ENCODE results near the gene CCDC24. TPM values are rescaled to one million over a fixed set of nuclear protein-coding genes. Genes with fewer than 3 reads are reported as not detected.

Gene CCDC24
- total and polyA plus RNA-seq, 5 donors from 2014 or later = 0.18 to 1.8 (median 0.74) TPM

Other genes with a start within 250 kb of the CCDC24 start
- 1.5 TPM for gene ARTN, start 57.8 kb upstream of the CCDC24 start, total RNA-seq
- not detected for gene ARTN, start 57.8 kb upstream of the CCDC24 start, polyA plus RNA-seq
- 12.6 TPM for gene IPO13, start 44.6 kb upstream of the CCDC24 start, total RNA-seq
- gene IPO13, start 44.6 kb upstream of the CCDC24 start, polyA plus RNA-seq = 10 to 100 TPM in 2 of 4 donors, 1 to 10 TPM in 2; 9.4 to 11.6 (median 10.1) TPM
- 17.9 TPM for gene DPH2, start 21.6 kb upstream of the CCDC24 start, total RNA-seq
- 10 to 100 TPM; 17.2 to 25.0 (median 21.0) TPM for gene DPH2, start 21.6 kb upstream of the CCDC24 start, polyA plus RNA-seq
- gene ATP6V0B, start 16.6 kb upstream of the CCDC24 start, total RNA-seq = 69.4 TPM
- gene ATP6V0B, start 16.6 kb upstream of the CCDC24 start, polyA plus RNA-seq = 100 to 1,000 TPM; 207 to 274 (median 237) TPM
- gene B4GALT2, start 12.4 kb upstream of the CCDC24 start, total RNA-seq = 0.54 TPM
- gene B4GALT2, start 12.4 kb upstream of the CCDC24 start, polyA plus RNA-seq = under 1 TPM; 0.20 to 0.86 (median 0.32) TPM
- 0.20 TPM for gene SLC6A9, start 39.9 kb downstream of the CCDC24 start, total RNA-seq
- under 1 TPM in 1 of 4 donors, not detected in 3; 0.07 TPM for gene SLC6A9, start 39.9 kb downstream of the CCDC24 start, polyA plus RNA-seq
- not detected for gene KLF17, start 127.2 kb downstream of the CCDC24 start, total RNA-seq
- not detected for gene KLF17, start 127.2 kb downstream of the CCDC24 start, polyA plus RNA-seq
- gene KLF18, start 150.0 kb downstream of the CCDC24 start, total RNA-seq = not detected
- gene KLF18, start 150.0 kb downstream of the CCDC24 start, polyA plus RNA-seq = not detected
- 54.9 TPM for gene DMAP1, start 221.9 kb downstream of the CCDC24 start, total RNA-seq
- gene DMAP1, start 221.9 kb downstream of the CCDC24 start, polyA plus RNA-seq = 10 to 100 TPM; 33.5 to 39.9 (median 38.4) TPM